ENCODE measurements around the gene SORL1.

SORL1 gene

GRCh38 chr11:121587182-121587581 lies 135.1 kb downstream of the SORL1 start:
- DNase-seq (ENCODE audit: low spot score): no peak

GRCh38 chr11:121588747-121589146 lies 136.6 kb downstream of the SORL1 start:
- no peak for DNase-seq (ENCODE audit: low spot score)

- no peak for DNase-seq (ENCODE audit: low spot score)
Measured at GRCh38 chr11:121589946-121590537, 137.9 kb downstream of the SORL1 start.

GRCh38 chr11:121590772-121591404 lies 138.8 kb downstream of the SORL1 start:
- DNase-seq (ENCODE audit: low spot score): no peak

- DNase-seq (ENCODE audit: low spot score): peak; percentile 77
Measured at GRCh38 chr11:121591405-121592033, 139.4 kb downstream of the SORL1 start.

GRCh38 chr11:121592708-121593107 lies 140.6 kb downstream of the SORL1 start:
- DNase-seq (ENCODE audit: low spot score): no peak

- DNase-seq (ENCODE audit: low spot score): peak; percentile 67
Measured at GRCh38 chr11:121595717-121596161, 143.6 kb downstream of the SORL1 start.

- no peak for DNase-seq (ENCODE audit: low spot score)
Measured at GRCh38 chr11:121596195-121597155, 144.4 kb downstream of the SORL1 start.

GRCh38 chr11:121603316-121603715 lies 151.2 kb downstream of the SORL1 start:
- DNase-seq (ENCODE audit: low spot score): no peak

- DNase-seq (ENCODE audit: low spot score): no peak
Measured at GRCh38 chr11:121604152-121604551, 152.0 kb downstream of the SORL1 start.

- no peak for DNase-seq (ENCODE audit: low spot score)
Measured at GRCh38 chr11:121606354-121606753, 154.2 kb downstream of the SORL1 start.

- no peak for DNase-seq (ENCODE audit: low spot score)
Measured at GRCh38 chr11:121607341-121607740, 155.2 kb downstream of the SORL1 start.

GRCh38 chr11:121608545-121609098 lies 156.5 kb downstream of the SORL1 start:
- DNase-seq (ENCODE audit: low spot score): no peak

- no peak for DNase-seq (ENCODE audit: low spot score)
Measured at GRCh38 chr11:121610706-121611105, 158.6 kb downstream of the SORL1 start.

- DNase-seq (ENCODE audit: low spot score): no peak
Measured at GRCh38 chr11:121611242-121611641, 159.1 kb downstream of the SORL1 start.

- DNase-seq (ENCODE audit: low spot score): no peak
Measured at GRCh38 chr11:121613724-121614123, 161.6 kb downstream of the SORL1 start.

- DNase-seq (ENCODE audit: low spot score): no peak
Measured at GRCh38 chr11:121614636-121615240, 162.6 kb downstream of the SORL1 start.

GRCh38 chr11:121615501-121615900 lies 163.4 kb downstream of the SORL1 start:
- DNase-seq (ENCODE audit: low spot score): no peak

- DNase-seq (ENCODE audit: low spot score): no peak
Measured at GRCh38 chr11:121618516-121618915, 166.4 kb downstream of the SORL1 start.

GRCh38 chr11:121625777-121626506 lies 173.8 kb downstream of the SORL1 start:
- no peak for DNase-seq (ENCODE audit: low spot score)

GRCh38 chr11:121626507-121626875 lies 174.4 kb downstream of the SORL1 start:
- no peak for DNase-seq (ENCODE audit: low spot score)
